ENCODE results near the gene AGXT. TPM values are rescaled to one million over a fixed set of nuclear protein-coding genes. Genes with fewer than 3 reads are reported as not detected.

Gene AGXT
- total RNA-seq, 1 experiment from 2014 or later: 0.36 TPM

DNA sequence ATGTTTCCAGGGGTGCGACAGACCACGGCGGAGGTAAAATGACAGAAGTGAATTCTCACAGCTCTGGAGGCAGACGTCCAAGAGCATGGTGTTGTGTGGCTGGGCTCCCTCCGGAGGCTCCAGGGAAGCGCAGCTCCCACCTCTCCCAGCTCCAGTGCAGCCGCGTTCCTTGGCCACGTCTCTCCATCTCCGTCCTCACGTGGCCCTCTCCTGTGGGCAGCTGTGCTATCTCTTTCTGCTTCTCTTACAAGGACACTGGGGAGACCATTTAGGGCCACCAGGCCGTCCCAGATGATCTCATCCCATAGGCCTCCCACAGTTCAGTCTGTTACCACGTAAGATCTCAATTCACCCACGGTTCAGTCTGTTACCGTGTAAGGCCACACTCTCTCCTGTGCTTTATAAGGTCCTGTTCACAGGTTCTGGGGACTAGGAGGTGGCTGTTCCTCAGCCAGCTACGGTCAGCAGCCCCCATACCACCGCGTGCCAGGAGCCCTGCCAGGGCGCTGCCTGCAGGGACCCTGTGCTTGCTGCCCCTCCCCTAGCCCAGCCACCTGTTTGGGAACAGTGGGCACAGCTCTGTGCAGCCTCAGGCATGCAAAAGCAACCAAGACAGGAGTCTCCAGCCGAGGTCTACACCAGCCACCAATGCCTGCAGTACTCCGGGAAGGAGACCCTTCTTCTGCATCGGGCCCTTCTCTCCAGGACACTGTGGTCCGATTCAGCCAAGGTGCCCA lies 30.3 kb downstream of the AGXT start:
- TF ChIP-seq TCF7L2 (IDR thresholded peaks at IDR 0.05; ENCODE audit: low read depth, low read length): no peak
- TF ChIP-seq, protein P1, sequence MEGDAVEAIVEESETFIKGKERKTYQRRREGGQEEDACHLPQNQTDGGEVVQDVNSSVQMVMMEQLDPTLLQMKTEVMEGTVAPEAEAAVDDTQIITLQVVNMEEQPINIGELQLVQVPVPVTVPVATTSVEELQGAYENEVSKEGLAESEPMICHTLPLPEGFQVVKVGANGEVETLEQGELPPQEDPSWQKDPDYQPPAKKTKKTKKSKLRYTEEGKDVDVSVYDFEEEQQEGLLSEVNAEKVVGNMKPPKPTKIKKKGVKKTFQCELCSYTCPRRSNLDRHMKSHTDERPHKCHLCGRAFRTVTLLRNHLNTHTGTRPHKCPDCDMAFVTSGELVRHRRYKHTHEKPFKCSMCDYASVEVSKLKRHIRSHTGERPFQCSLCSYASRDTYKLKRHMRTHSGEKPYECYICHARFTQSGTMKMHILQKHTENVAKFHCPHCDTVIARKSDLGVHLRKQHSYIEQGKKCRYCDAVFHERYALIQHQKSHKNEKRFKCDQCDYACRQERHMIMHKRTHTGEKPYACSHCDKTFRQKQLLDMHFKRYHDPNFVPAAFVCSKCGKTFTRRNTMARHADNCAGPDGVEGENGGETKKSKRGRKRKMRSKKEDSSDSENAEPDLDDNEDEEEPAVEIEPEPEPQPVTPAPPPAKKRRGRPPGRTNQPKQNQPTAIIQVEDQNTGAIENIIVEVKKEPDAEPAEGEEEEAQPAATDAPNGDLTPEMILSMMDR (IDR thresholded peaks at IDR 0.05): no peak; the same call in 1 of the 2 replicates
- TF ChIP-seq POLR2AphosphoS5 (IDR thresholded peaks at IDR 0.05; ENCODE audit: low read depth, low read length): no peak
- no peak for TF ChIP-seq SIN3A (IDR thresholded peaks at IDR 0.05; ENCODE audit: borderline replicate concordance, insufficient read depth, low read depth, low read length)
- TF ChIP-seq, protein P2, sequence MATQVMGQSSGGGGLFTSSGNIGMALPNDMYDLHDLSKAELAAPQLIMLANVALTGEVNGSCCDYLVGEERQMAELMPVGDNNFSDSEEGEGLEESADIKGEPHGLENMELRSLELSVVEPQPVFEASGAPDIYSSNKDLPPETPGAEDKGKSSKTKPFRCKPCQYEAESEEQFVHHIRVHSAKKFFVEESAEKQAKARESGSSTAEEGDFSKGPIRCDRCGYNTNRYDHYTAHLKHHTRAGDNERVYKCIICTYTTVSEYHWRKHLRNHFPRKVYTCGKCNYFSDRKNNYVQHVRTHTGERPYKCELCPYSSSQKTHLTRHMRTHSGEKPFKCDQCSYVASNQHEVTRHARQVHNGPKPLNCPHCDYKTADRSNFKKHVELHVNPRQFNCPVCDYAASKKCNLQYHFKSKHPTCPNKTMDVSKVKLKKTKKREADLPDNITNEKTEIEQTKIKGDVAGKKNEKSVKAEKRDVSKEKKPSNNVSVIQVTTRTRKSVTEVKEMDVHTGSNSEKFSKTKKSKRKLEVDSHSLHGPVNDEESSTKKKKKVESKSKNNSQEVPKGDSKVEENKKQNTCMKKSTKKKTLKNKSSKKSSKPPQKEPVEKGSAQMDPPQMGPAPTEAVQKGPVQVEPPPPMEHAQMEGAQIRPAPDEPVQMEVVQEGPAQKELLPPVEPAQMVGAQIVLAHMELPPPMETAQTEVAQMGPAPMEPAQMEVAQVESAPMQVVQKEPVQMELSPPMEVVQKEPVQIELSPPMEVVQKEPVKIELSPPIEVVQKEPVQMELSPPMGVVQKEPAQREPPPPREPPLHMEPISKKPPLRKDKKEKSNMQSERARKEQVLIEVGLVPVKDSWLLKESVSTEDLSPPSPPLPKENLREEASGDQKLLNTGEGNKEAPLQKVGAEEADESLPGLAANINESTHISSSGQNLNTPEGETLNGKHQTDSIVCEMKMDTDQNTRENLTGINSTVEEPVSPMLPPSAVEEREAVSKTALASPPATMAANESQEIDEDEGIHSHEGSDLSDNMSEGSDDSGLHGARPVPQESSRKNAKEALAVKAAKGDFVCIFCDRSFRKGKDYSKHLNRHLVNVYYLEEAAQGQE (IDR thresholded peaks at IDR 0.05; ENCODE audit: insufficient read depth in 1 of 2, low read depth in 2 of 2, low read length in 1 of 2): no peak
- Histone ChIP-seq H3K27me3 (ENCODE audit: control insufficient read depth, insufficient read depth, low read length) (no peaks in the 10 kb centered on the region), H3K4me1 (ENCODE audit: control insufficient read depth, insufficient read depth, low read length) (peaks cover 2% of the 10 kb centered on the region; the same call in 1 of the 2 replicates), H3K27ac (ENCODE audit: low read length) (no peak overlapping the region), H3K36me3 (ENCODE audit: control insufficient read depth, insufficient read depth, low read length) (no peaks in the 10 kb centered on the region), H3K9me3 (ENCODE audit: control insufficient read depth, insufficient read depth, low read depth, low read length) (no peaks in the 10 kb centered on the region), H3K4me3 (ENCODE audit: low read depth in 2 of 2, low read length in 2 of 2) (no peak overlapping the region)
- DNase-seq (ENCODE audit: low read depth, low spot score): no peak
- CTCF ChIA-PET: no interaction called here
- no peak for ATAC-seq
- intact Hi-C loops (cut with micrococcal nuclease; ENCODE audit: unreplicated experiment) (no loop called here), in situ Hi-C loops (cut with HindIII; ENCODE audit: low pct_unique_long_range_greater_than_20kb, low sequenced_read_pairs) (no loop called here)
- BruUV-seq (replicated peaks): no TSS peak
- POLR2A ChIA-PET: no interaction called here

DNA sequence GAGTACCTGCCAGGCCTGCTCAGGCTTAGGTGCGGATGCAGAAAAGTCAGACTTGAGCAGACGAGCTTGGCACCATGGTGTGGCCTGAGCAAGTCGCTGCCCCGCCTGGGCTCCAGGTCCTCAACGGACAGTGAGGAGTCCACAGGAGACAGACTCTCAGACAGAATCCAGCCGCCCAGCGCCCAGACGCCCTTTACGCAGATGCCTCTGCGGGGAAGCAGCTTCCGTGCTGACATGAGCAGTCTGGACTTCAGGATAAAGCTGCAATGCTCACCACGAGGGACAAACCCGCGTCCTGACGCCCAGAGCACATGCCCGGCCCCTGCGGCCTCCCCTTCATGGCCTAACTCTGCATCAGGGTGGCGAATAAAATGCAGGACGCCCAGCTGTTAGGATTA lies 30.8 kb downstream of the AGXT start:
- H3K4me3 ChIP-seq (ENCODE audit: low read depth in 2 of 2, low read length in 2 of 2): no peak overlapping the region
- no peak overlapping the region for H3K27ac ChIP-seq (ENCODE audit: low read length)
- in situ Hi-C loops (cut with HindIII; ENCODE audit: low pct_unique_long_range_greater_than_20kb, low sequenced_read_pairs) (no loop called here), intact Hi-C loops (cut with micrococcal nuclease; ENCODE audit: unreplicated experiment) (no loop called here)
- no peaks in the 10 kb centered on the region for H3K36me3 ChIP-seq (ENCODE audit: control insufficient read depth, insufficient read depth, low read length)
- no peaks in the 10 kb centered on the region for H3K4me1 ChIP-seq (ENCODE audit: control insufficient read depth, insufficient read depth, low read length)
- ChIA-PET CTCF (no interaction called here), POLR2A (no interaction called here)
- H3K27me3 ChIP-seq (ENCODE audit: control insufficient read depth, insufficient read depth, low read length): no peaks in the 10 kb centered on the region
- DNase-seq (ENCODE audit: low read depth, low spot score) (no peak), ATAC-seq (no peak)
- H3K9me3 ChIP-seq (ENCODE audit: control insufficient read depth, insufficient read depth, low read depth, low read length): no peaks in the 10 kb centered on the region
- no TSS peak for BruUV-seq (replicated peaks)
- TF ChIP-seq, protein P2 (IDR thresholded peaks at IDR 0.05; ENCODE audit: insufficient read depth in 1 of 2, low read depth in 2 of 2, low read length in 1 of 2): no peak
- no peak for TF ChIP-seq POLR2AphosphoS5 (IDR thresholded peaks at IDR 0.05; ENCODE audit: low read depth, low read length)
- TF ChIP-seq SIN3A (IDR thresholded peaks at IDR 0.05; ENCODE audit: borderline replicate concordance, insufficient read depth, low read depth, low read length): no peak
- TF ChIP-seq, protein P1 (IDR thresholded peaks at IDR 0.05): no peak
- TF ChIP-seq TCF7L2 (IDR thresholded peaks at IDR 0.05; ENCODE audit: low read depth, low read length): no peak
